HG02840 (cell line): ENCODE data around the gene MLIP.

Experiments used
- ATAC-seq: cut with Tn5 transposase; IDR thresholded peaks from one replicate; pipeline ENCODE4 v1.9.1; 2021; ENCODE audit warnings: mild to moderate bottlenecking, moderate library complexity, moderate number of reproducible peaks; ENCODE audit not compliant: unreplicated experiment, low FRiP score

Gene MLIP

DNA sequence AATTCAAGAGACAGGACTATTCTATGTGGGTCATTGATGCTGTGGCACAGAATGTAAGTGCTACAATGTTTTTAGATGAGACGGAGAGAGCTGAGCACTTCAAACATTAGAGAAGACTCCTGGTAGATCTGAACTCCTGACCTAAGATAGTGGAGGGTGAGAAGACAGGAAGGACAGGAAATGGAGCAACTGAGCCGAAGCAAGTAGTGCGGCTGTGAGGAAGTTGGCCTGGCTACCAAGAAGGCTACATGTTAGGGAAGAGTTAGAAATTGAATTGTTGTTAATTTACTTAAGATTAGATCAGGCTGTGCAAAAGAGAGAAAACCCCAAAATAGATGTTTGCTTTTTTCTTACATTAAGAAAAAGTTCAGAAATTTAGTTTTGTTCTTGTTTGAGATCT lies 14.4 kb upstream of the MLIP start:
- ATAC-seq = no peak

GRCh38 chr6:54097753-54098152 lies 13.5 kb upstream of the MLIP start:
- ATAC-seq = no peak

DNA sequence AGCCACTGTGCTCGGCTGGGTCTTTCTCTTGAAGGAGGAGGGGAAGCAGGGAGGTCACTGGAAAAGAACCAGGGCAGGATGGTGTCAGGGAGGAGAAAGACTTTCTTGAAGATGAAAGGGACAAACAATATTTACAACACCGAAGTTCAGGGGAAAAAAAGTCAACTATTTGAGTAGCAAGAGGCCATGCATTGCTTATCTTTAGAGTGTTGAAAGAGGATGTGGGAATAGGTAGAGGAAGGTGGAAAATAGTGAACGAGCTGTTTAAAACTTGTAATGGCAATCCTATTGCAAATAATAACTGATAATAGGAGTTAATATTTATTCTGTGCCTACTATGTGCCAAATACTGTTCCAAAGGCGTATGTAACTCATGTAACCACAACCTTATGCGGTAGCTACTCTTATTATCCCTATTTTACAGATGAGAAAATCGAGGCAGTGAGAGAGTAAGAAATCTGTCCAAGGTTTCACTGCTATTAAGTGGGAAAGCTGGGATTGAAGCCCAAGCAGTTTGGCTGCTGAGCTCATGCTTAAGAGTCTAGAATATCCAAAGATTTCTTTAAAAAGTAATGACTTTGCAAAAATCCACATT lies 12.7 kb upstream of the MLIP start:
- ATAC-seq = no peak

- ATAC-seq = no peak
These were observed 12.0 kb upstream of the MLIP start for GRCh38 chr6:54099225-54099624.

DNA sequence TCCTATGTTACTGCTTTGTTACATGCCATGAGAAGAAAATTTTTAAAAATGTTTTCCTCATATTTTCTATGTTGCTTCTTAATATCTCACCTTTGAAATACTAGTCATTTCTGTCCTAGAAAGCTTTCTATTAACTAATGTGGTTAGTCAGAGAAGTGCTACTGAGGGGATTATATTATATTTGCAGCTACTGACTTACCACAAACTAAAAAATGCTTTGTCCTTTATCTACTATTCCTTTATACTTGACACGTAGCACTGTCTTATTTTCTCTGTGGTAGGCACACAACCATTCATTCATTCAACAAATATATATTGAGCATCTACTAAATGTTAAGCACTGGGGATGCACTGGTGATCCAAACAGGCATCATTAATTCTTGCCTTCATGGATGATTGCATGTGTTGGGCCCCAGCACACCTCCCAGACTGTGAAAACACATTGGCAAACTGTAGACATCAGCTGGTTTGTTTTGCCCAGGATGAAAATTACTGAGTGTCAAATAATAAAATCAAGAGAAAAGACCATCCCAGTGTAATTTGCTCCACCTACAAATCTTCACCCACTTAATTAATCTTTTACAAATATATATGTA lies 10.7 kb upstream of the MLIP start:
- peak; percentile 58 for ATAC-seq

GRCh38 chr6:54102238-54102637 lies 9.0 kb upstream of the MLIP start:
- no peak for ATAC-seq

DNA sequence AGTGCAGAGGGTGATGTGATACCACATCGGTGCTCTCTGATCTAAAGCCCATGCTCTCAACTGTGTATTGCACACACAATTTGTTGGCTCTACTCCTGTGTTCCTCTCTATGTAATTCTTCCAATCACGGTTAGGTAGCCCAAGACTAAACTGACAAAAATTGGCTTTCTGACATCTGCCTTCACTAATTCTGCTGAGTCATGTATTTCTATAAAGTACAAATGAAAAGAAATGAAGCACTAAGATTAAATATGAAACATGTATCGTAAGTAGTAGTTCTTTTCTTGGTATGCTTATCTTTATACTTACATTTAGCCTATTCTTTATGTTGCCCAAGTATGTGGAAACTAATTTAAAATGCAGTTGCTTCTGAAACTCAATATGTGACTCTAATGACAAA lies 7.7 kb upstream of the MLIP start:
- ATAC-seq = no peak

DNA sequence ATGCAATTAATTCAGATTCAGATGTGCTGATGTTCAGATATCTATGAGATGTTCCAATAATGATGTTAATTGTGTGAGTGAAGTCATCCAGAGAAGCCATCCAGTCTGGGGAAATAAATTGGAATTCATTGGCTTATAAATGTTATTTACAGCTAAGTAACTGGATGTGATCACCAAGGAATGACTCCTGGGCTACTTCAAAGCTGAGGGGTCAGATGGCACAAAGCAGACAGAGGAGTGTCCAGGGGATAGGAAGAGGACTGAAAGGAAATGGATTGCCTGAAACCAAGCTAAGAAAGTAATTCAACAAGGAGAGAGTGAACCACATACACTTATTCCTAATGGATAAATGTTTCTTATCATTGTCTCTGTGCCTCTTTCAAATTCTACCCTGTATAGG lies 4.5 kb upstream of the MLIP start:
- no peak for ATAC-seq

GRCh38 chr6:54107470-54108090 lies 3.7 kb upstream of the MLIP start:
- no peak for ATAC-seq

DNA sequence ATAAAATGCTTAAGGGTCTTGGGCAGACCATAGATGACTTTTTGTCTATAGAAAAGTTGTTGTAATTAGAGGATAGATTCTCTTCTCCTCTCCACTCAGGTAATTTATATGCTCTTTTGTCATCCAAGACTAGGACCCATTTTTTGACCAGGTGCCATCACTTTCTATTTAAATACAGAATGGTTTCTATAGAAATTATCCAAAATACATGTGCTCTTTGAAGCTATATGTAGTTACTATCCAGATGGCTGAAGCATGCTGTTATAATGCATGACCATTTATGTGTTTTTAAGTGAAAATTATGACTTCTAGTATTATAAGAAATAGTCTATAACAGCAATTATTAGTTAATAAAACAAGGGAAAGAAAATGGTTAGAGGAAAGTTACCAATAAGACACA lies 3.0 kb upstream of the MLIP start:
- no peak for ATAC-seq

- no peak for ATAC-seq
These were observed 1.7 kb upstream of the MLIP start for GRCh38 chr6:54109586-54109985.

GRCh38 chr6:54112151-54112650 lies 958 bp downstream of the MLIP start:
- ATAC-seq = no peak

DNA sequence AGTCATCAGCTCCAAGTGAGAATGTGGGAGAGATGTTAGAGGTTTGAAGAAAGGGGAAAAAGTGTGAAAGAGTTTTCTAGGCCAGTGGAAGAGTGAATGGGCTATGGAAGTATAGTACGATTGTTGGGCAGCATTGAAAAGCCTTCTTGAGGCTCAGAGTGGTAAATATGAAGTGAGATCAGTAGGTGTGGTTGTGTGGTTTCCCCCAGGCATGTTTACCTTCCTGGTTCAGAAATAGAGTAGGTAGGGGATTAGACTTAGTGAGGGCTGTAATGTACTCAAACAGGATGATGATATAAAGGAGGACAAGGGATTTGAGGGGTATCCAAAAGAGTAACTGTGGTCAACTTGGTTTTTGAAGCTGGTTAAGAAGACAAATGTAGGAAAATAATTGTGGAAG lies 3.7 kb downstream of the MLIP start:
- no peak for ATAC-seq

DNA sequence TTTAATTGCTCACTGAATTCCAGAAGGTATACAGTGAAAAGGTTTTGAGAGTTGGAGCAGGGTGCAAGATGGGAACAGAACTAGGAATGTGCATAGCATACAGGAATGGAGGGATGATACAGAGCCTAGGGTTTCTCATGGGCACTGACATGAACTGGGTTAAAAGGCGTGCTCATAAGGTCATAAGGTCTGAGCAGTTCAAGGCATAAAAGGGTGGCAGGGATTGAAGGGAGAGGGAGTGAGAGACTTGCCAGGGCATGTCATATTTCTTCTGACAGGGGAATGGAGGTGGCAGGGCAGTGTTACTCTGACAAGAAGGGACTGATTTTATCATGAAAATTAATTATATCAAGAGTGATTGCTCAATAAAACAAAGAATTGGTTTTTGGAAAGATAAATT lies 4.7 kb downstream of the MLIP start:
- no peak for ATAC-seq

- no peak for ATAC-seq
These were observed 6.9 kb downstream of the MLIP start for GRCh38 chr6:54118117-54118516.

DNA sequence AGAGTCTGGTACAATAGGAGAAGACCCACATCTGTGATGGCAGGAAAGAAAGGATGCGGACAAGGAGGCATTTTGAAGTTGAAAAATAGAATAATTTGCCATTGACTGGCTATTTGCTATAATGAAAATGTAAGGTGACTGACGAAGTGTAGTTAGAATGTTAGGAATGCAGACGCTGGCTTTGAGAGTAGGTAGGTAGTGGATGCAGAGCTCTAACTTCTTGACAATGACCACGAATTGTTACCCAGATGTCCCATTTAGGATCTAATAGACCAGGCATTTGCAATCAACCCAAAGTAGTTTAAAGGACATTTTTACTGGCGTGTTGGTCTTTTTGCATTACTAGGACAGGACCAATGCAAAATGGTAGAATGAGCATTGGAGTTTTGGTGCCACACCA lies 14.2 kb downstream of the MLIP start:
- ATAC-seq = no peak

- ATAC-seq = no peak
These were observed 18.9 kb downstream of the MLIP start for GRCh38 chr6:54130179-54130578.

- ATAC-seq = no peak
These were observed 21.3 kb downstream of the MLIP start for GRCh38 chr6:54132587-54132986.

DNA sequence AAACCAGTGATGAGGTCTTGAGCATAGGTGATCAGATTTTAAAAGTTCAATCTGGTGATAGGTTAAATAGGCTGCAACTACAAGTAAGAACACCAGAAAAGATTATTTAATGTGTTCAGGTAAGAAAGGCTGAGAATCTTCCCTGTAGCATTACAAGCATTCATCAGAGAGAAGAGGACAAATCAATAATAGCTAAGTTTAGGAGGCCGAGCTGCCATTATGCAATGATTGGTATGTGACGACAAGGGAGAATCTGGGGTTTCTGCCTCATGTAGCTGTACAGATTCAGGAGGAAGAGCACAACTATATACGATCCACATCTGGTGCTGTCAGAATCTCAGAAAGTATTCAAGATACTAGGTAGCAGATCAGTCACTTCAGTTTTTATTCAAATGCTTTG lies 21.9 kb downstream of the MLIP start:
- no peak for ATAC-seq

- no peak for ATAC-seq
These were observed 23.7 kb downstream of the MLIP start for GRCh38 chr6:54134935-54135334.

- no peak for ATAC-seq
These were observed 24.6 kb downstream of the MLIP start for GRCh38 chr6:54135665-54136369.

- no peak for ATAC-seq
These were observed 27.6 kb downstream of the MLIP start for GRCh38 chr6:54138795-54139194.
